ENCODE measurements around the gene SLC50A1.

- TF ChIP-seq, protein P1, sequence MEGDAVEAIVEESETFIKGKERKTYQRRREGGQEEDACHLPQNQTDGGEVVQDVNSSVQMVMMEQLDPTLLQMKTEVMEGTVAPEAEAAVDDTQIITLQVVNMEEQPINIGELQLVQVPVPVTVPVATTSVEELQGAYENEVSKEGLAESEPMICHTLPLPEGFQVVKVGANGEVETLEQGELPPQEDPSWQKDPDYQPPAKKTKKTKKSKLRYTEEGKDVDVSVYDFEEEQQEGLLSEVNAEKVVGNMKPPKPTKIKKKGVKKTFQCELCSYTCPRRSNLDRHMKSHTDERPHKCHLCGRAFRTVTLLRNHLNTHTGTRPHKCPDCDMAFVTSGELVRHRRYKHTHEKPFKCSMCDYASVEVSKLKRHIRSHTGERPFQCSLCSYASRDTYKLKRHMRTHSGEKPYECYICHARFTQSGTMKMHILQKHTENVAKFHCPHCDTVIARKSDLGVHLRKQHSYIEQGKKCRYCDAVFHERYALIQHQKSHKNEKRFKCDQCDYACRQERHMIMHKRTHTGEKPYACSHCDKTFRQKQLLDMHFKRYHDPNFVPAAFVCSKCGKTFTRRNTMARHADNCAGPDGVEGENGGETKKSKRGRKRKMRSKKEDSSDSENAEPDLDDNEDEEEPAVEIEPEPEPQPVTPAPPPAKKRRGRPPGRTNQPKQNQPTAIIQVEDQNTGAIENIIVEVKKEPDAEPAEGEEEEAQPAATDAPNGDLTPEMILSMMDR (IDR thresholded peaks at IDR 0.05) = no peak
- no peak for TF ChIP-seq POLR2AphosphoS5 (IDR thresholded peaks at IDR 0.05; ENCODE audit: insufficient read depth in 1 of 2, low read depth in 1 of 2)
Observed at GRCh38 chr1:155092641-155093040, 43.0 kb upstream of the SLC50A1 start.
